Activated CD4-positive, alpha-beta T cell treated with anti-CD3 and anti-CD28 coated beads, Interleukin-2, Interleukin-4, amounts not matched to agents 100 ng/mL and 50 ng/mL, durations not matched to agents 16 hours and 8 hours (primary cell): ENCODE data around the gene MEGF11.
"Not testable (repeated sequence)": the region's sequence is repeated elsewhere in the genome, so short reads cannot be mapped to it uniquely, and the experiment has no call there.

Experiments
- DNase-seq: peaks from one replicate; pipeline ENCODE4 v3.0.0-alpha.2; 2020; ENCODE audit warnings: low spot score

Gene MEGF11

DNA sequence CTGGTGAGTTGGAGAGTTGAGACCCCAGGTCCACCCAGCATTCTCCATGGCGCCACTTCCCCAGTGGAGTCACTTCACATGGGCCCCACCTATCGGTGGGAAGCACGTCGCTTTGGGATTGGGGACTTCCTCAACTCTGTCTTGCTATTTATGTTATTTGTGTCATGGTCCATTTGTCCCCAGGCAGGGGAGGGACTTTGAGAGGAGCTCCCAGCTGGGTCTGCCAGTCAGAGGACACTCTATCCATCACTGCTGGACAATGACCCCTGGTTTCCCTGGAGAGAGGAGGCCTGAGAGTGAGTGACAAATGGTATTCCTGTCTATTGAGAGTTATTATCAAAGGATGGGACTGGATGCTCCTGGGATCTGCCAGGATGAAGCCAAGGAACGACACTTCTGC lies 256.6 kb downstream of the MEGF11 start:
- no peak for DNase-seq

DNA sequence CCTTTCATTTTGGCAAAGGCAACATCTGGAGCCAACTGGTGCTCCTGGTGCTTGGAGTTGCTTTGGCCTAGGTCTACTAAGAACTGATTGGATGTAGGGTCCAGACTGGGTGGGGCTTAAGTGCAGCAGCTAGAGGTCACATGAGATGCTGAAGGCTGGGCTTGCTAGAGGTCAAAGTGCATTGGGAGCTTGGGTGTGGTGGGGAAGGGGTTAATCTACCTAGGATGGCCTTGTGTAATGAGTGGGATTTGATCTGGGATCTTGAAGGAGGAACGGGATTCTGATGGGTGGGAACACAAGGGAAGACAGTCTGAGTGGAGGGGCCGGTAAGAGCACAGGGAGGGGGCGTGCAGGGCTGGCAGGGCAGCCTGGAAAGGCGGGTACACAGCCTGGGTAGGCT lies 258.7 kb downstream of the MEGF11 start:
- DNase-seq: no peak

DNA sequence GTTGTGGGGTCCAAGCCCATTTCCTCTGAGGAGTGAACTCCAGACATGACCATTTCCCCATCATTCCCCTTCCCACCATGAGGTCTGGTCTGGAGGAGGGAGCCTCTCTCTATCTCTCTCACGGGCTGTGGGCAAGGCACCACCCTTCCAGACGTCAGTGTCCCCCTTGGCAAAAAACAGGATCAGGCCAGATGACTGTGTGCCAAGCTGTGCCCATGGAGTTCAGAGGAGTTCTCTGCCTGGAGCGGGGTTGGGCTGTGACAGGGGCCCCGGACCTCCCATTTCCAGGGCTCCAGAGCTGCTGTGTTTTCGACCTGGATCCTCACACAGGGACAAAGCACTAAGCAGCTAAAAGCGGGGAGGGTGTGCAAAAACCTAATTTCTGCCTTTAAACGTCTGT lies 259.8 kb downstream of the MEGF11 start:
- DNase-seq: no peak

DNA sequence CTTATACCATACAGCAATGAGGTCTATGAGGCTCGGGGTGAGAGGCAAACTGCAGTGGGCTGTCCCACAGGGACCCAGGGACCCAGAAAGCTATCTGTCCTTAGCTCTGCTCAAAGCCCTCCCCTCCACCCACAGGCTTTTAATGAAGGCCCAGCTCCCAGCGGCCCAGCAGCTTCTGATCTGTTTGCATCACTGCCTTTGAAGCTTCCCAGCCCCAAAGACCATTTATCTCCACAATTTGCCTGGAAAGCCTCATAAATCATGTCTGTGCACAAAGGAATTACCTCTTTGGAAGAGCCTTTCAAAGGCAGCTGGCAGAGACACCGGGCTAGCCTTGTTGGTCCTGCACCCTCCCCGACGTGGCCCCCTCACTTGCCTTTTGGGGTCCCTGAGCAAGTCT lies 260.3 kb downstream of the MEGF11 start:
- no peak for DNase-seq

DNA sequence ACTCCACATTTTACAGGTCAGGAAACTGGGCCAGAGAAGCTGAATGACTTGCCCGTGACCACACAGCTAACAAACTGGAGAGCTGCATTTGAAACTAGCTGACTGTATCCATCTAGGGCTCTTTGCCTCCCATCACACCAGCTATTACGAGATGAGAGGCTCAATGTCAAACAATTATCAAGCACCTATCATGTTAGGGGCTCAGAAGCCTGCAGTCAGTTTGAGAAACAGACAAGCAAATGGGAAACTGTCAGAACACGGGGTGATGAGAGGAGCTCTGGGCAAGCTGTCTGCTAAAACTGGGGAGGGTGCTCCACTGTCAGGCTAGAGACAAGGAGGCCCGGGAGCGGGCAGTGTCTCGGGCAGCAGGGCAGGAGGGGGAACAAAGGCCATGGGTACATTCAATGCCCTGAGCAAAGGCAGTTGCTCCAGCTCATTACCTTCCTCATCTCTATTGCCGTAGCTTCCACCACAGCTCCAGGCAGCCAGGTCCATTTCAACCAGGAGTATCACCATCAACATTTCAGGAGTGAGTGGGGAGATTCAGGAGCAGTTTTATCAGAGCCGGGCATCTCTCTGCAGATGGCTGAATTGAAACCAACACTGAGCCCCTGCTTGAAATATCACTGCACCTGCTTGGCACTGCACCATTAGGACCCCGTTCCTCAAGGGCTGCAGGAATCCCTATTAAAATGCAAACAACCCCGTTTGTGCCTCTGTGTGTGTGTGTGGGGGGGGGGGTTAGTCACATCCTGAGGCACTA lies 261.6 kb downstream of the MEGF11 start:
- no peak for DNase-seq

DNA sequence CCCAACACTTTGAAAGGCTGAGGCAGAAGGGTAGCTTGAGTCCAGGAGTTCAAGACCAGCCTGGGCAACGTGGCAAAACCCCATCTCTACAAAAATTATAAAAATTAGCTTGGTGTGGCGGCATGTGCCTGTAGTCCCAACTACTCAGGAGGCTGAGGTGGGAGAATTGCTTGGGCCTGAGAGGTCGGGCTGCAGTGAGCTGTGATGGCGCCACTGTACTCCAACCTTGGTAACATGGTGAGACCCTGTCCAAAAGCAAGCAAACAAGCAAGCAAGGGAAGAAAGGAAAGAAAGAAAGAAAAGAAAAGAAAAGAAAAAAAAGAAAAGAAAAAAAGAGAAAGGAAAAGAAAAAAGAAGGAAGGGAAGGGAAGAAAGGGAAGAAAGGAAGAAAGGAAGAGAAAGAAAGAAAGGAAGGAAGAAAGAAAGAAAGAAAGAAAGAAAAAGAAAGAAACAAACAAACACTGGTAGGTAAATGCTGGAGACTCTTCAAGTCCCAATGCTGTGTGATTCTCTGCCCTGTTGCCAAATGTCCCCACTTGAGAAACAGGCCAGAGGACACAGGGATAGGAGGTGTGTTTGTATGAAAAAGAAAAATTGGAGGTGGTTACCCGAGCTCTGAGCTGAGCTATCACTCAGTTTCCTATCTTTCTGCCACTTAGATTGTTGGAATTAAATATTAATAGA lies 263.1 kb downstream of the MEGF11 start:
- no peak for DNase-seq

DNA sequence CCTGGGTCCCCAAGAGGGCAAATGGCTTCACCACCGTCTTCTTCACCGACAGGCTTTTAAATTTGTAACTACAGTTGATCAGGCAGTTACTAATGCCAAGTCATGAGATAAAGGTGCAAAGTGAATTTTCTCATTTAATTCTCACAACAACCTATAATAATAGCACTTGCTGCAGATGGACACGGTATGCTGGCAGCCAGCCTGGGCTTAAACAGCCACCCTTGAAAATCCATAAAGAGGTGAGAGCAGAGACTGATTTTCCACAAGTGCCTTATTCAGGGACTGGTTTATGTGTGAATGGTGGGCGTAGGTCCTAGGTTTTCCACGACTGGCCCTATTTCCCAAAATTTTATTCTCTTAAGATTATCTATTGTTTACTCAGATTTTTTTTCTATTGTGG lies 266.4 kb downstream of the MEGF11 start:
- no peak for DNase-seq

DNA sequence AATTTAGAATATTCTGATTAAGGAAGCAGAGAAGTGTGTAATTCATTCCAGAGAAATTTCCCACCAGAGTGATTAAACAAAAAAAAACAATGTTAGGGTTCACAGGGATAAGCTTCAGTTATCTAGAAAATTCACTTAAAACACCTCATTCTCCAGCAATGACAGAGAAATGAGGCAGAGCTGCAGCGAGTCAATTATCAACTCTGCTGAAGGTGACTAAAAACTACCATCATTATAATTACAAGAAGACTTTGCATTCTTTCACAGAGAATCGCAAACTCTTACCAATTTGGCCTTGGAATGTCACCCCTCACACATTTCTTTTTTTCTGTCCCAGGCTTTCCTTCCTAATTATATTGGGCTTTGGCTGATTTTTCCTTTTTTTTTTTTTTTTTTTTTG lies 267.1 kb downstream of the MEGF11 start:
- no peak for DNase-seq

DNA sequence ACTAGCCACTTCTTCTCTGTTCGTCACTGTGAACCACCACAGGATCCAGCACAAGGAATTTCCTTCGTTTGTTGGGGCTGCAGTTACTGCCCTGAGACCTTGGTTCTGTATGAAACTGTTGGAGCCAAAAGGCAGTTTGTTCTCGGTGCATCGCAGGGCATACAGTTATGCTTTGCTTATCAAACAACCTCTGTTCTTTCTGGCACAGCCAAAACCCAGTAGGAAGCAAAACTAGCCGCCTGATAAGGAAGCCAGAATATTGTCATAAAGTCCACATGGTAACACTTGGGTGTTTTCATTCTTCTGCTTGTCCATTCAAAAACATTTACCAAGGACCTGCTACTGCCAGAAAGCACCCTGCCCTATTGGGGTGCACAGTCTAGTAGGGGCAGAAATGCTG lies 268.2 kb downstream of the MEGF11 start:
- no peak for DNase-seq

DNA sequence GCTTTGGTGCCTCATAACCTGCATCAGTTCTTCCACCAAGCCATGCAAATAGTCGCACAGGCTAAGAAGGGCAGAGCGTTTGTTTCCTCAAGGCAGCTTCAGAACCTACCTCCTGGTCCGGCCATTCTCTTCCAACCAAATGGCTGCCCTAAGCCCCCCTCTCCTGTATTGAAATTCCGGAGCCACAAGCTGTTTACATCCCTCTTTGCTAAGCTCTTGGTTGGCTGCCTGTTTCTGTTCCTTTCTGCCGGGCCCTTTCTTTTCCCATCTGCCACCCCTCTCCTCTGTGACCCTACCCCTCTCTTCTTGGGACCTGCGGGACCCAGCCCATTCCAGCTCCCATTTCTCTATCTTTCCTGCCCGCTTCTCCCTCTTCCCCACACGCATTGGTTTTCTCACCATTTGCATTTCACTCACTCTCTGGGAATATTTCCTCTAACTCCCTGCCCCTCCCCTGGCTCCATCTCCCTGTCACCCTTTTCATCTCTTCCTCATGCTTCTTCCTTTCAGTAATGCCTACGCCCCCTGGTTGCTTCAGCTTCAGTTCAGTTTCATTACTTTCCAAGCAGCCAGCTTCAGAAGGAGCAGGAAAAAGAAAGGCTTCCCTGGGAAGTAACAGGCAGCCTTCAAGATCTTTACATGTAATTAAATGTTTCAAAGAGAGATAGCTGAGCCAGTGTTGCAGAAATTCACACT lies 270.8 kb downstream of the MEGF11 start:
- DNase-seq: no peak

DNA sequence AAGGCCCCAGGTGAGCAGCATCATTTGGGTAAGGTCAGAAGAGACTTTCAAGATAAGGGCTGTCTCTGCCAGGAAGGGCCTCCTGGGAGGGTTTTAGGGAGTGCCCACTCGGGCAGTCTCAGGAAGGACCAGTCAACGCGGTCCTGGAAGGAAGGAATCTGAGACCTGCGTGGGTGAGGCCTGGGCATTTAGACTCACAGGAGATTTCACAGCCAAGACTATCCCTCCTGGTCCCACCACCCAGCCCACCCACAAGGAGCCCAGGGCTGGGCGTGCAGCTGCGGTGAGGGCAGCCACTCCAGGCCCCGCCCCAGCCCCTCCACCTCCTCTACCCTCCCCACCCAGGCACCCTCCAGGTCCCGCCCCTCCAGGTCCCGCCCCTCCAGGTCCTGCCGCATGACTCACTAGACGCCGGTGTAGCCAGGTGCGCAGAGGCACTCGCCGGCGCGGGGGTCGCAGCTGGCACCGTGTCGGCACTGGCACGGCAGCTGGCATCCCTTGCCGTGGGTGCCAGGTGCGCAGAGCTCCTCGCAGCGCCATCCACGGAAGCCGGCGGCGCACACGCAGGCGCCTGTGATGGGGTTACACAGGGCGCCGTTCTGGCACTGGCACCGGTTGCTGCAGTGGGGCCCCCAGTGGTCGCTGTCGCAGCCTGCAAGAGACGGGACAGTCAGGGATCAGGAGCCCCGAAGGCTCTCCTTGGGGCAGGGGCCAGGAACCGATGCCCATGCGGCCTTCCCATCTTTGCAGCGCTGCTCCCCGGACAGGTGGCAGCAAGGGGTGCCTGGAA lies 271.5 kb downstream of the MEGF11 start:
- DNase-seq: peak; percentile 9

DNA sequence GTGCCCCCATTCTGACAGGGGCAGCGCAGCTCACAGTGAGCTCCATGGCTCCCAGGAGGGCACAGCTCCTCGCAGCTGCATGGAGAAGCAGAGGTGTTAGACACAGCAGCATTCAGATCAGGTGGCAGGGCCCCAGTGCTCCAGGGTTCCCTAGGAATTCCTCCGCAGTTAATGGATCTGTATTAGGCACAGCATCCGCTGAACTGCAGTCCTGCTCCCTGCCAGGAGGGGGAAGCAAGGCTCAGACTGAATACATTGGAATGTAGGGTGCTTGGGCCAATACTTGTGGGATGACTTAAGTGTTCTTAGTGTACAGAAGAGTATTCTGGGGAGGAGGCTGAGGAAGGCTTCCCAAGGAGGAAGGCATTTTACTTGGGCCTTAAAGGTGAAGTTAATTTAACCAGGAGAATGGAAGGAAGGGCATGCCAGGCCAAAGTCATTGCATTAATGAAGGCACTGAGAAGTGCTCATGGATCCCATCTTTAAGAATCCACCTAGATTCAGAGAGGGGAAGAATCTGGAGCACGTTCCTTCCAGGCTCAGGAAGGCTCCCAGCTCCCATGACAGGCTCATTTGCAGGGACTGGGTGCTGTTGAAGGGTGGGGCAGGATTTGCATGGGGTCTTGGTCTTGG lies 272.6 kb downstream of the MEGF11 start:
- DNase-seq: peak; percentile 24

DNA sequence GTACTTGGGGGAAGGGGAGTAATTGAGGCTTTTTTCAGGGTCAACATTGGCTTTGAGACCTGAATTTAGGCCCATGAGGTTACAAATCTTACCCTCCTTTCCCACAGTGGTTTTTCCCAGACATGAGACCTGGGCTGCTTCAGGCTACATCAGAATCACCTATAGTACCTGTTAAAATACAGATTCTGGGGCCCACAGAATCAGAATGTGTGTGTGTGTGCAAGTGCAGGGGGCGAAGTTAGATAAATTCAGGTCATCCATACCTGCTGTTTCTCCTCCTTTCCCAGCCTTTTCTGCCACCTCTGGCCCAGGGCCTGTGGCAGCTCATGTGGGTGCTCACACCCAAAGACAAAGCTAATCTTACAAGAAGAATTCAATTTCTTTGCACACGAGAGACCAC lies 273.7 kb downstream of the MEGF11 start:
- no peak for DNase-seq

DNA sequence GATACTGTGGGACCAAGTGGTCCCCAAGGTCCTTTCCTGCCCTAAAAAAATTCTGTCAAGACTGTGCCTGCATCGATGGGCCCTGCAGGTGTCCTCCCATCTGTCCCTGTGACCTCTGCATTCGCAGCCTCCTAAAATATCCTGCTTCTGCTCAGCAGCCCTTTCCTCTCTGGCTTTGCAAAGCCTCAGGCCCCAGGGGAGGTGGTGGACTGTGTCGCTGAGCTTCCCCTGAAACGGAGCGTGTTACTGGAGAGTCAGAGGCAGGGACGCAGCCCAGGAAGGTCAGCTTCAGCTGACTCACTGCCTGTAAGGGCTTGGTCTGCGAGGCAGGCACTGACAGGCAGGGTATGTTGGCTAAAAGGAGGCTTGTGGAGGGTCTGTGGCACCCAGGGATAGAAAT lies 274.2 kb downstream of the MEGF11 start:
- DNase-seq: no peak

DNA sequence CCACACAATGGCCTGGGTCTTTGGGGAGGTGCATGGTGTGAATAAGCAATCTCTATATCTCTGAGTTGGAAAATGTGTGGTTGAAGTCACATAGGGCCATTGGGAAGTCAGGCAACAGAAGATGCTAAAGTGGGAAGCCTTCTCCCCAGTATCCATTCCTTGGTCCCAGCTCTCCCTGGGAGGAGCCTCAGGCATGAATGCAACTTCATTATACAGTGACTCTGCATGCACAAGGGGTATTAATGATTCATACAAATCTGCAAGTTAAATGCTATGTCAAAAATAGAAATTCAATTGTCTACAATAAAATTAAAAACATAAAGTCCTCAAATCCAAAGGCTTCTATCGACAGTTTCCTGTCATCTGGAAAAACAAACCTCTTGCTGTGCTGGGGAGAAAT lies 275.4 kb downstream of the MEGF11 start:
- DNase-seq: no peak

DNA sequence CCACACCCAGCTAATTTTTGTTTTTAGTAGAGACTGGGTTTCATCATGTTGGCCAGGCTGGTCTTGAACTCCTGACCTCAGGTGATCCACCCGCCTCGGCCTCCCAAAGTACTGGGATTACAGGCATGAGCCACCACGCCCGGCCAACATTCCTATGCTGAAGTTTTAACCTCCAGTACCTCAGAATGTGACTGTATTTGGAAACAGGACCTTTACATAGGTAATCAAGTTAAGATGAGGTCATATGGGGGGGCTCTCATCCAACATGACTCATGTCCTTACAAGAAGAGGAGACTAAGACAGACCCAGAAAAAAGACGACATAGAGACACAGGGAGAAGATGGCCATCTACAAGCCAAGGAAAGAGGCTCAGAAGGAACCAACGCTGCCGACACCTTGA lies 277.4 kb downstream of the MEGF11 start:
- DNase-seq: not testable (repeated sequence)

DNA sequence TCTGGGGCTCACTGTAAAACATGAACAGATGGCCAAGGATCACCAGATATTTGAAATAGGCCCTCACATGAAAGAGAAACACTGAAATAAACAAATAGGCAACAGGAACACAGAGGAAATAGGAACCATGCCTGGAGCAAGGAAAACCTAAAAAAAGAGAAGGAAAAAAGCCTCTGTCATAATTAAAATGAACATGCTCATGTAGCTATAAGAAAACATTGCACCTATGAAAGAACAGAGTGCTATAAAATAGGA lies 281.9 kb downstream of the MEGF11 start:
- no peak for DNase-seq

DNA sequence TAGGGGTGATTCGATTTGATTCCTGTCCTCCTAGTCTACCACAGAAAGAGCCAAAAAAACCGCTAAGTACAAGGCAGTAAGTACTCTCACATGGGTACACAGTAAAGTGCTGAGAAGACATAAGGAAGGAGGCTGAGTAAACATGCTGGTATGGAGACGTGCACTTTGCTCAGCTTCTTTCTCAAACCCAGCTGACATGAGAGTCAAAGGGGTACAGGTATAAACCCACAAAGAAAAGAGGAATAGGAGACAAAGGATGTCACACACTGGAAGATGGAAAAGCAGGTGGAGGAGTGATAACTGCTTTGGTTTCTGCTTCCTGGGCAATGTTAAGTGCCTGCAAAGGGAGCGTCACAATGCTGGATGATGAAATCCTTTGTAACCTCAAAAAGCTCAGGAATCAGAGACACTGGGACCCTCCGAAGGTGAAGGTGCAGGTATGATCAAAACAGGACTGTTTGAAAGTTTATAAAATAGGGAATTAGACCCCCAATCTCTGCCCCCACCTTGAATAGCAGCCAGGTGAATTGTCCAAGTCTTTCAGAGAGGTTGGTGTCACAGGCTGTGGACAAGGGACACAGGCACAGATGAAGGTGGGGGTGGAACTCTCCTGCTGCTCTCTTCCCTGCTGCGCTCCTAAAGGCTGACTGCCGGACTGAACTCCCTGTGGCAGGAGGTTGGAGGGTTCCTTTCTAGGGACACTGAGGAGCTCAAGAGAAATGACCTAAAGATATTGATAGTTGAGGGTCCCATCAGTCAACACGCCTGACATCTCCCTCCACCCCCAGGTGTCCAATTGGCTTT lies 282.4 kb downstream of the MEGF11 start:
- DNase-seq: no peak

DNA sequence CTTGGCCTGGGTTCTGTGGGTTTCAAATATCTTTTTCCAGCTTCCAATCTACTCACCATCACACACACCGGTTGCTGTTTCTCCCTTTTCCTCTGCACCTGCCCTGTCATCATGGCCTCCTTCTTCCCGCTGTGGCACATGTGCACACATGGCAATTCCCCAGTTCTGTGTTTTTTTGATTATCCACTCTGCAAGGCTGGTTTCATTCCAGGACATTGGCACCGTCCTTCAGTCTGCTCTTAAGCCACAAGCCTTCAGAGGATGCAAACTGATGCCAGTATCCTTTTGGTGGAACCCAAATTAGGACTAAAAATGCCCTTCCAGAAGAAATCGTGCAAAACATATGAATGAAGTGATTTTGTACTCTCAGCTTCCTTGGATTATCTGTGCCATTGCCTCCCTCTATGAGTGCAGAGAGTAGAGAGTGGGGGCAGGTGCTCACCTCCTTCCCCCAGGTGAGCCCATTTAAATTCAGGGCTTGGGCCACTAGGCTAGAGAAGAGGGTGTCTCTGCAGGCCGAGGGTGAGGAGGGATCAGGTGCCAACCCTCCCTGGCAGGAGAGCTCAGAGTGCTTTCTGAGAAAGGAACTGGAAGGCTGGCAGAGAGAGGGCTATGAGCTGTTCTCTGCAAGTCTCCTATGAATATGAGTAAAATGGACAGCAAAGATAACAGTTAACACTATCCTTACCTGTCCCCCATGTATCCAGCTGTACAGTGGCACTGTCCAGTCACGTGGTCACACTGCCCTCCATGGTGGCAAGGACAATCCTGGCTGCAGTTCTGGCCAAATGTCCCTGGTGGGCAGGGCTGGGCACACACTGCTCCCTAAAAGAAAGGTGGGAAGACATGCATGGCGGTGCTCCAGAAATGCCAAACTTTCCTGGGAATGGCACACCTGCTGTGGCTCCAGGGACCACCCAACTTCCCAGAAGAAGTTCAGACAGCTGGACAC lies 283.4 kb downstream of the MEGF11 start:
- DNase-seq: no peak

DNA sequence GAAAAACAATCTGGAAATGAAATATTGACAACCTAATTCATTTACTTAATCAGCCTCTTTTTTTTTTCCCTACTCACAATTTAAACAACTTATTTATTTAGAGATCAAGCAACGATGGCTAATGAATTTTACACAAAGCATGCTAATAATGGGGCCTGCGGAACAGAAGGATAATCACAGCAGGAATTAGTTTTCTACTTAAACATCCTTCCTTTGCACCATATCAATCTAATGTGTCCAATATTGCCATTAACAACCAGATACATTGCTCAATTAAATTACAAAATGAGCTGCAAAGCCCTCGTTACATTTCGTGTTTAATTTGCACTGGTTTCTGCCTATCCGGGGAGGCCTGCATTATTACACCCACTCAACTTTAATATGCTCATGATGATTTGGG lies 285.0 kb downstream of the MEGF11 start:
- DNase-seq: no peak
